WTC11 (cell line): ENCODE results near the gene AQP12B.

Experiments
- CREB1 ChIP-seq: sonication (generic); formaldehyde crosslinking; IDR thresholded peaks from 2 replicates; pipeline ENCODE4 v1.8.0; 2023; ENCODE audit warnings: mild to moderate bottlenecking, missing genetic modification reagents
- CTCF ChIP-seq: fragments of 200-600 bp; IDR thresholded peaks from 2 replicates; pipeline ENCODE4 v1.8.0; 2022; ENCODE audit warnings: antibody characterized with exemption
- FOXJ3 ChIP-seq: sonication (generic); formaldehyde crosslinking; IDR thresholded peaks from 2 replicates; pipeline ENCODE4 v1.9.0; 2021; ENCODE audit warnings: missing genetic modification reagents, mild to moderate bottlenecking, borderline replicate concordance
- JAZF1 ChIP-seq: fragments of 250-450 bp; sonication (Bioruptor Pico); IDR thresholded peaks from 2 replicates; pipeline ENCODE4 v1.9.0; 2021; ENCODE audit warnings: moderate library complexity, mild to moderate bottlenecking, inconsistent platforms
- JUN ChIP-seq: sonication (generic); formaldehyde crosslinking; IDR thresholded peaks from 2 replicates; pipeline ENCODE4 v1.8.0; 2023; ENCODE audit warnings: mild to moderate bottlenecking, missing genetic modification reagents
- NFYB ChIP-seq: sonication (generic); formaldehyde crosslinking; conservative IDR thresholded peaks from 2 replicates; pipeline ENCODE4 v1.8.0; 2022; ENCODE audit warnings: low read depth, missing genetic modification reagents
- PRRX2 ChIP-seq: fragments of 250-450 bp; sonication (Bioruptor Pico); IDR thresholded peaks from 2 replicates; pipeline ENCODE4 v1.8.0; 2021; ENCODE audit warnings: mild to moderate bottlenecking
- RELA ChIP-seq: sonication (generic); formaldehyde crosslinking; IDR thresholded peaks from 2 replicates; pipeline ENCODE4 v1.8.1; 2022; ENCODE audit warnings: missing genetic modification reagents, mild to moderate bottlenecking, borderline replicate concordance
- ZBTB43 ChIP-seq: sonication (generic); formaldehyde crosslinking; IDR thresholded peaks from 2 replicates; pipeline ENCODE4 v1.8.1; 2023; ENCODE audit warnings: mild to moderate bottlenecking, missing genetic modification reagents
- ZNF232 ChIP-seq: sonication (generic); formaldehyde crosslinking; IDR thresholded peaks from 2 replicates; pipeline ENCODE4 v1.8.0; 2022; ENCODE audit warnings: mild to moderate bottlenecking, missing genetic modification reagents
- TF ChIP-seq, protein P1 (sequence below): sonication (generic); formaldehyde crosslinking; IDR thresholded peaks from 2 replicates; pipeline ENCODE4 v1.8.1; 2023; ENCODE audit warnings: mild to moderate bottlenecking, missing genetic modification reagents, moderate library complexity
- TF ChIP-seq, protein P2 (sequence below): sonication (generic); formaldehyde crosslinking; IDR thresholded peaks from 2 replicates; pipeline ENCODE4 v1.8.1; 2022; ENCODE audit warnings: low read depth, missing genetic modification reagents, borderline replicate concordance

DNA sequence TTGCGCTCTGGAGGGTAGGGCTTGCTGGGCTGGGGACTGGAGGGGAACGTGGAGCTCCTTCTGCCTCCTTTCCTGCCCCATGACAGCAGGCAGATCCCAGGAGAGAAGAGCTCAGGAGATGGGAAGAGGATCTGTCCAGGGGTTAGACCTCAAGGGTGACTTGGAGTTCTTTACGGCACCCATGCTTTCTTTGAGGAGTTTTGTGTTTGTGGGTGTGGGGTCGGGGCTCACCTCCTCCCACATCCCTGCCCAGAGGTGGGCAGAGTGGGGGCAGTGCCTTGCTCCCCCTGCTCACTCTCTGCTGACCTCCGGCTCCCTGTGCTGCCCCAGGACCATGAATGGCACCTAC lies 53.1 kb downstream of the AQP12B start:
- no peak for TF ChIP-seq CTCF
- TF ChIP-seq PRRX2 (CRISPR knock-in tag) = no peak
- no peak for TF ChIP-seq ZNF232 (CRISPR knock-in tag)
- no peak for TF ChIP-seq NFYB (CRISPR knock-in tag)
- TF ChIP-seq JUN = no peak
- no peak for TF ChIP-seq ZBTB43 (CRISPR knock-in tag)
- TF ChIP-seq CREB1 (CRISPR knock-in tag) = no peak
- no peak for TF ChIP-seq FOXJ3 (CRISPR knock-in tag)
- TF ChIP-seq JAZF1 = no peak
- TF ChIP-seq, protein P1, sequence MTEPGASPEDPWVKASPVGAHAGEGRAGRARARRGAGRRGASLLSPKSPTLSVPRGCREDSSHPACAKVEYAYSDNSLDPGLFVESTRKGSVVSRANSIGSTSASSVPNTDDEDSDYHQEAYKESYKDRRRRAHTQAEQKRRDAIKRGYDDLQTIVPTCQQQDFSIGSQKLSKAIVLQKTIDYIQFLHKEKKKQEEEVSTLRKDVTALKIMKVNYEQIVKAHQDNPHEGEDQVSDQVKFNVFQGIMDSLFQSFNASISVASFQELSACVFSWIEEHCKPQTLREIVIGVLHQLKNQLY (CRISPR knock-in tag) = no peak
- TF ChIP-seq, protein P2, sequence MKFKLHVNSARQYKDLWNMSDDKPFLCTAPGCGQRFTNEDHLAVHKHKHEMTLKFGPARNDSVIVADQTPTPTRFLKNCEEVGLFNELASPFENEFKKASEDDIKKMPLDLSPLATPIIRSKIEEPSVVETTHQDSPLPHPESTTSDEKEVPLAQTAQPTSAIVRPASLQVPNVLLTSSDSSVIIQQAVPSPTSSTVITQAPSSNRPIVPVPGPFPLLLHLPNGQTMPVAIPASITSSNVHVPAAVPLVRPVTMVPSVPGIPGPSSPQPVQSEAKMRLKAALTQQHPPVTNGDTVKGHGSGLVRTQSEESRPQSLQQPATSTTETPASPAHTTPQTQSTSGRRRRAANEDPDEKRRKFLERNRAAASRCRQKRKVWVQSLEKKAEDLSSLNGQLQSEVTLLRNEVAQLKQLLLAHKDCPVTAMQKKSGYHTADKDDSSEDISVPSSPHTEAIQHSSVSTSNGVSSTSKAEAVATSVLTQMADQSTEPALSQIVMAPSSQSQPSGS (CRISPR knock-in tag) = no peak
- no peak for TF ChIP-seq RELA (CRISPR knock-in tag)
